ENCODE data around the gene MACROH2A1. TPM values are rescaled to one million over a fixed set of nuclear protein-coding genes. Genes with fewer than 3 reads are reported as not detected.

Gene MACROH2A1
- total and polyA plus RNA-seq, 4 experiments from 2014 or later: 100 to 181 (median 108) TPM

GRCh38 chr5:135349886-135350285 is 49.1 kb downstream of the MACROH2A1 start:
- H3K4me1 Mint-ChIP-seq: no peaks in the 10 kb centered on the region
- H3K27ac Mint-ChIP-seq: peak overlapping the region in 3 of 7 donors; percentile 53 to 65 (median 64)
- H3K36me3 ChIP-seq (ENCODE audit: insufficient read depth, low read length): peaks cover 36% of the 10 kb centered on the region
- no peak overlapping the region for H3K4me3 ChIP-seq (ENCODE audit: low read length in 2 of 2)
- H3K4me3 Mint-ChIP-seq: no peak overlapping the region
- peaks cover 46 to 74% of the 10 kb centered on the region in 2 donors for H3K36me3 Mint-ChIP-seq
- intact Hi-C loops (cut with micrococcal nuclease): no loop called here
- H3K27ac ChIP-seq (ENCODE audit: low read depth, low read length): no peak overlapping the region
- ChIA-PET CTCF (ENCODE audit: partially characterized antibody) (interaction anchor here (1.4 kb wide), 1 partner anchor 21 kb away, joined by 3 read pairs; no protein-coding TSS in a partner anchor), POLR2A (ENCODE audit: partially characterized antibody) (no interaction called here)
- H3K9me3 ChIP-seq (ENCODE audit: control insufficient read depth in 1 of 2, low read length in 2 of 2): no peaks in the 10 kb centered on the region
- no peaks in the 10 kb centered on the region for H3K9me3 Mint-ChIP-seq
- H3K27me3 Mint-ChIP-seq: no peaks in the 10 kb centered on the region
- no peaks in the 10 kb centered on the region for H3K27me3 ChIP-seq (ENCODE audit: insufficient read depth, low read length)
- H3K4me1 ChIP-seq (ENCODE audit: insufficient read depth, low read length): no peaks in the 10 kb centered on the region
- DNase-seq: no peak

GRCh38 chr5:135349451-135349850 is 49.6 kb downstream of the MACROH2A1 start:
- CTCF ChIA-PET (ENCODE audit: partially characterized antibody): interaction anchor here (1.4 kb wide), 1 partner anchor 20 kb away, joined by 3 read pairs; no protein-coding TSS in a partner anchor
- no peaks in the 10 kb centered on the region for H3K9me3 ChIP-seq (ENCODE audit: control insufficient read depth in 1 of 2, low read length in 2 of 2)
- H3K4me1 ChIP-seq (ENCODE audit: insufficient read depth, low read length): no peaks in the 10 kb centered on the region
- H3K4me3 Mint-ChIP-seq: no peak overlapping the region
- peaks cover 46 to 76% of the 10 kb centered on the region in 2 donors for H3K36me3 Mint-ChIP-seq
- intact Hi-C loops (cut with micrococcal nuclease): no loop called here
- no peaks in the 10 kb centered on the region for H3K27me3 ChIP-seq (ENCODE audit: insufficient read depth, low read length)
- no peaks in the 10 kb centered on the region for H3K27me3 Mint-ChIP-seq
- H3K4me3 ChIP-seq (ENCODE audit: low read length in 2 of 2): no peak overlapping the region
- DNase-seq: no peak
- POLR2A ChIA-PET (ENCODE audit: partially characterized antibody): interaction anchor here (0.6 kb wide), 1 partner anchor 507 kb away, joined by 4 read pairs; no protein-coding TSS in a partner anchor
- H3K9me3 Mint-ChIP-seq: no peaks in the 10 kb centered on the region
- no peaks in the 10 kb centered on the region for H3K4me1 Mint-ChIP-seq
- H3K27ac Mint-ChIP-seq: peak overlapping the region in 3 of 7 donors; percentile 9 to 57 (median 29)
- no peak overlapping the region for H3K27ac ChIP-seq (ENCODE audit: low read depth, low read length)
- H3K36me3 ChIP-seq (ENCODE audit: insufficient read depth, low read length): peaks cover 32% of the 10 kb centered on the region

- Mint-ChIP-seq H3K4me1 (no peaks in the 10 kb centered on the region), H3K4me3 (no peak overlapping the region), H3K27ac (no peak overlapping the region), H3K9me3 (no peaks in the 10 kb centered on the region), H3K27me3 (no peaks in the 10 kb centered on the region), H3K36me3 (peaks cover 46 to 76% of the 10 kb centered on the region in 2 donors)
- CTCF ChIA-PET (ENCODE audit: partially characterized antibody): interaction anchor here (1.4 kb wide), 1 partner anchor 20 kb away, joined by 3 read pairs; no protein-coding TSS in a partner anchor
- Histone ChIP-seq H3K36me3 (ENCODE audit: insufficient read depth, low read length) (peaks cover 33% of the 10 kb centered on the region), H3K27ac (ENCODE audit: low read depth, low read length) (no peak overlapping the region), H3K4me1 (ENCODE audit: insufficient read depth, low read length) (no peaks in the 10 kb centered on the region), H3K4me3 (ENCODE audit: low read length in 2 of 2) (no peak overlapping the region), H3K9me3 (ENCODE audit: control insufficient read depth in 1 of 2, low read length in 2 of 2) (no peaks in the 10 kb centered on the region), H3K27me3 (ENCODE audit: insufficient read depth, low read length) (no peaks in the 10 kb centered on the region)
- POLR2A ChIA-PET (ENCODE audit: partially characterized antibody): interaction anchor here (0.6 kb wide), 1 partner anchor 506 kb away, joined by 4 read pairs; no protein-coding TSS in a partner anchor
- no peak for DNase-seq
- intact Hi-C loops (cut with micrococcal nuclease): no loop called here
Measured at GRCh38 chr5:135348918-135349317, 50.1 kb downstream of the MACROH2A1 start.

GRCh38 chr5:135347392-135347791 is 51.6 kb downstream of the MACROH2A1 start:
- no peaks in the 10 kb centered on the region for H3K4me1 Mint-ChIP-seq
- Histone ChIP-seq H3K27ac (ENCODE audit: low read depth, low read length) (no peak overlapping the region), H3K27me3 (ENCODE audit: insufficient read depth, low read length) (no peaks in the 10 kb centered on the region), H3K4me3 (ENCODE audit: low read length in 2 of 2) (no peak overlapping the region), H3K9me3 (ENCODE audit: control insufficient read depth in 1 of 2, low read length in 2 of 2) (no peaks in the 10 kb centered on the region), H3K36me3 (ENCODE audit: insufficient read depth, low read length) (peaks cover 45% of the 10 kb centered on the region), H3K4me1 (ENCODE audit: insufficient read depth, low read length) (no peaks in the 10 kb centered on the region)
- H3K27ac Mint-ChIP-seq: no peak overlapping the region
- intact Hi-C loops (cut with micrococcal nuclease): no loop called here
- CTCF ChIA-PET (ENCODE audit: partially characterized antibody): no interaction called here
- peaks cover 53 to 81% of the 10 kb centered on the region in 2 donors for H3K36me3 Mint-ChIP-seq
- no peaks in the 10 kb centered on the region for H3K9me3 Mint-ChIP-seq
- no peaks in the 10 kb centered on the region for H3K27me3 Mint-ChIP-seq
- POLR2A ChIA-PET (ENCODE audit: partially characterized antibody): no interaction called here
- H3K4me3 Mint-ChIP-seq: no peak overlapping the region
- no peak for DNase-seq

GRCh38 chr5:135345956-135346731 is 52.9 kb downstream of the MACROH2A1 start:
- H3K9me3 Mint-ChIP-seq: no peaks in the 10 kb centered on the region
- Histone ChIP-seq H3K4me1 (ENCODE audit: insufficient read depth, low read length) (no peaks in the 10 kb centered on the region), H3K4me3 (ENCODE audit: low read length in 2 of 2) (no peak overlapping the region), H3K36me3 (ENCODE audit: insufficient read depth, low read length) (peaks cover 57% of the 10 kb centered on the region), H3K9me3 (ENCODE audit: control insufficient read depth in 1 of 2, low read length in 2 of 2) (no peaks in the 10 kb centered on the region), H3K27me3 (ENCODE audit: insufficient read depth, low read length) (no peaks in the 10 kb centered on the region), H3K27ac (ENCODE audit: low read depth, low read length) (no peak overlapping the region)
- ChIA-PET POLR2A (ENCODE audit: partially characterized antibody) (no interaction called here), CTCF (ENCODE audit: partially characterized antibody) (no interaction called here)
- intact Hi-C loops (cut with micrococcal nuclease): no loop called here
- H3K4me3 Mint-ChIP-seq: no peak overlapping the region
- peaks cover 53 to 84% of the 10 kb centered on the region in 2 donors for H3K36me3 Mint-ChIP-seq
- H3K27me3 Mint-ChIP-seq: no peaks in the 10 kb centered on the region
- H3K27ac Mint-ChIP-seq: peak overlapping the region in 5 of 7 donors; percentile 3 to 41 (median 12)
- no peaks in the 10 kb centered on the region for H3K4me1 Mint-ChIP-seq
- no peak for DNase-seq

- Mint-ChIP-seq H3K9me3 (no peaks in the 10 kb centered on the region), H3K36me3 (peaks cover 60 to 86% of the 10 kb centered on the region in 2 donors), H3K4me3 (no peak overlapping the region), H3K27me3 (no peaks in the 10 kb centered on the region), H3K27ac (peak overlapping the region in 2 of 7 donors; percentile 16 to 37), H3K4me1 (no peaks in the 10 kb centered on the region)
- no peak overlapping the region for H3K27ac ChIP-seq (ENCODE audit: low read depth, low read length)
- ChIA-PET POLR2A (ENCODE audit: partially characterized antibody) (no interaction called here), CTCF (ENCODE audit: partially characterized antibody) (interaction anchor here (0.6 to 1.2 kb wide), 2 partner anchors 19 to 58 kb away, joined by 3 read pairs; no protein-coding TSS in a partner anchor)
- intact Hi-C loops (cut with micrococcal nuclease): no loop called here
- H3K4me3 ChIP-seq (ENCODE audit: low read length in 2 of 2): no peak overlapping the region
- peaks cover 59% of the 10 kb centered on the region for H3K36me3 ChIP-seq (ENCODE audit: insufficient read depth, low read length)
- no peaks in the 10 kb centered on the region for H3K4me1 ChIP-seq (ENCODE audit: insufficient read depth, low read length)
- no peaks in the 10 kb centered on the region for H3K27me3 ChIP-seq (ENCODE audit: insufficient read depth, low read length)
- DNase-seq: no peak
- no peaks in the 10 kb centered on the region for H3K9me3 ChIP-seq (ENCODE audit: control insufficient read depth in 1 of 2, low read length in 2 of 2)
Measured at GRCh38 chr5:135344349-135344748, 54.7 kb downstream of the MACROH2A1 start.

GRCh38 chr5:135343413-135343812 is 55.6 kb downstream of the MACROH2A1 start:
- Histone ChIP-seq H3K4me3 (ENCODE audit: low read length in 2 of 2) (no peak overlapping the region), H3K27ac (ENCODE audit: low read depth, low read length) (no peak overlapping the region), H3K9me3 (ENCODE audit: control insufficient read depth in 1 of 2, low read length in 2 of 2) (no peaks in the 10 kb centered on the region), H3K4me1 (ENCODE audit: insufficient read depth, low read length) (no peaks in the 10 kb centered on the region), H3K27me3 (ENCODE audit: insufficient read depth, low read length) (no peaks in the 10 kb centered on the region), H3K36me3 (ENCODE audit: insufficient read depth, low read length) (peaks cover 67% of the 10 kb centered on the region)
- intact Hi-C loops (cut with micrococcal nuclease): no loop called here
- Mint-ChIP-seq H3K9me3 (no peaks in the 10 kb centered on the region), H3K27me3 (no peaks in the 10 kb centered on the region), H3K4me1 (no peaks in the 10 kb centered on the region), H3K27ac (peak overlapping the region in 2 of 7 donors; percentile 36 to 63), H3K36me3 (peaks cover 61 to 87% of the 10 kb centered on the region in 2 donors), H3K4me3 (no peak overlapping the region)
- DNase-seq: no peak
- ChIA-PET CTCF (ENCODE audit: partially characterized antibody) (no interaction called here), POLR2A (ENCODE audit: partially characterized antibody) (no interaction called here)

All from CD4-positive, alpha-beta memory T cell (primary cell).